Cerebellar cortex (tissue), 1 donor: ENCODE measurements around the gene RP2.

Source experiments
- DNase-seq: peaks from one replicate; pipeline ENCODE4 v3.0.0-alpha.2; 2015; ENCODE audit warnings: low spot score

RP2 gene

DNA sequence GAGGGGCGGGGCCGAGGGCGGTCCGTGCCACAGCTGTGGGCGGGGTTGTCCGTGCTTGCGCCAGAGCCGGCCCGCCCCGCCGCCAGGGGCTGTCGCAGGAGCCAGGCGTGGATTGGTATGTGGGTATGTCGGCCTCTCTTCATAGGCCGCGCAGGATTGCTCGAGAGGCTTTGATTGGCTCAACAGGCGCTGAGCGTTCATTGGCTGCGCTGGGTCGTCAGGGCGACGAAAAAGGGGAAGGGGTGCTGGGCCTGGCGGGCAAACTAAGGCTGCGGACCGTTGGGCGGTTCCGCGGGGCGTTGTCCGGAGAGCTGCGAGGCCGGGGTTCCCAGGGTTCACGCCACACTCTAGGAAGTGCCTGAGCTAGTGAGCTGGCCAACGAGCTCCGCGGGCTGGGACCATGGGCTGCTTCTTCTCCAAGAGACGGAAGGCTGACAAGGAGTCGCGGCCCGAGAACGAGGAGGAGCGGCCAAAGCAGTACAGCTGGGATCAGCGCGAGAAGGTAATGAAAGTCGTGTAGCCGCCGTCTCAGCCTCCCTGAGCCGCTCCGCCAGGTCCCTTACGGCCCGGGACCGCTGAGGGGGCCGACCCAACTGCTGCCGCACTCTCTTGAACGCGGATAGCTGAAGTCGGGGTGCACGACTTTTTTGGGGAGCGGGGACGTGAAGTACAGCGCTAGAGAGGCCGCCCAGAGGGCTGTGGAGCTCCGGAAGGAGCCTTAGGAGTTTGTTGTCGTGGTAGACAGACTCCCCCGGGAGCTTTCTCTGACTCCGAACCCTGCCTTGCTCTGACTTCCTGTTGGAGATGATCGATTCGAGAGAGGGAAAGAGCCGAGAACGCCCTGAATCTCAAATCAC lies at the start of gene RP2:
Gene RP2, plus strand, starts transcription at position 343 of the 857 bp plus-strand sequence. Its CDS starts 58 bp downstream, at position 401.
- peak; percentile 93 for DNase-seq

DNA sequence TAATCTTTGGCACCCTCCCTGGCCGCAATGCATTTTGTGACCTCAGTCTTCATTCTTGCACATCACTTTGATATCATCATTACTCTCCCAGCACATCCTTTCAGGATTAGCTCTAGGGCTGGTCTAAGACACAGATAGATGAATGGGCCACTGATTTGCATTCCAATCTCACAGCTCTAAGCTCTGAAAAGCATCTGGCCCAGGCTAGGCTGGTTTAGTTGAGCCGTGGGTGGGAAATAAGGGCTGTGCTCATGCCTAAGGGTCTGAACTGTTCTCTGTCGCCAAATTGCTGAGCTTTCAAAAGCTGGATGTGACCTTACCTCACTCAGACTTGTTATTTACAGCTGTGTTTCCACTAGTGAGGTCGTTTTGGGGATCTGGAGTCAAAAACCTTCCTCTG lies 47.9 kb upstream of the RP2 start:
- DNase-seq = no peak

DNA sequence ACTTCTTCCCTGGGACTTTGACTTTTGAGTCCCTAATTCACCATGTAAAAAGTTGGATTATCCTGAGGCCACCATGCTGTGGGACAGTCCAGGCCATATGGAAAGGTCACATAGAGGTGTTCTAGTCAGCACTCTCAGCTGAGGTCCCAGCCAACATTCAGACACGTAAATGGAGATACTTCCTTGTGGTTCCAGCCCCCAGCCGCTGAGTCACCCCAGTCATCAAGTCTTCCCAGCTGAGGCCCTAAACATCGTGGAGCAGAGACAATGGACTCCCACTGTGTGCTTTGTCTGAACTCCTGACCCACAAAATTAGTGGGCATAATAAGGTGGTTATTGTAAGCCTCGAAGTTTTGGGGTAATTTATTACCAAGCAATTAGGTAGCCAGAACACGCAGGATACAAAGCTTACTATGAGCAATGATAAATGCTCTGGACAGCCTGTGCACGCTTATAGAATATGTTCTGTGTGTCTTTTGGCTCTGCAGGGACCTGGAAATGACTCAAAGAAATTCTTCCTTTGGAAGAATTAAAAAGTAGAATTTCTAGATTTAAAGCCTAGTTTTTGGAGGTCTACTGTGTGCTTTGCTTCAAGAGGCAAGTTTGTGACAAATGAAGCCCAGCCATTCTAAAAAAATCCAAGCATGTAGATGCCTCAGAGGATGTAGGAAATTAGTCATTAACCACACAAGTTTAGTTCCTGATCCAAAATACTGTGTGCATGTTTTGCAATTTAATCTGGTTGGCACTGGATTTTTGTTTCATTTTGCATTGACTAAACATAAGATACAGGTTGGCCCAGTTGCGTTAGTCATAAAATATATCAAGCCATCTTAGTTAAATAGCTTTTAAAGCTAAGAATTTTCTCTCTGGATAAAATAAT lies 44.7 kb upstream of the RP2 start:
- DNase-seq = no peak

DNA sequence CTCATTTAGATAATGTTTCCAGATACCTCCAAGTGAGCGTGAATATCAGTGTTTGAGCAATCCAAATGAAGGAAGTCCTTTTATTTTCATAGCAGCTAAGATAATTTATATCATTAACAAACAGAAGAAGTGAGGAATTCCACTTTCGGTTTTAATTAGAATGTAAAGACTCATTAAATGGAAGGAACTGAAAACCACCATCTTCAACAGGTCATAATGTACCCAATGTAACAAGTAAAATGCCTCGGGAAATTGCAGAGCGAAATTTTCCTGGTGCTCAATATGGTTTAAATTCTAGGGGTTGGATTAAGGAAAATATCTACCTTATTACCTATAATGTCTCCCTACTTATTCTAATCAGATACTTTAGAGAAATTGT lies 44.0 kb upstream of the RP2 start:
- no peak for DNase-seq

DNA sequence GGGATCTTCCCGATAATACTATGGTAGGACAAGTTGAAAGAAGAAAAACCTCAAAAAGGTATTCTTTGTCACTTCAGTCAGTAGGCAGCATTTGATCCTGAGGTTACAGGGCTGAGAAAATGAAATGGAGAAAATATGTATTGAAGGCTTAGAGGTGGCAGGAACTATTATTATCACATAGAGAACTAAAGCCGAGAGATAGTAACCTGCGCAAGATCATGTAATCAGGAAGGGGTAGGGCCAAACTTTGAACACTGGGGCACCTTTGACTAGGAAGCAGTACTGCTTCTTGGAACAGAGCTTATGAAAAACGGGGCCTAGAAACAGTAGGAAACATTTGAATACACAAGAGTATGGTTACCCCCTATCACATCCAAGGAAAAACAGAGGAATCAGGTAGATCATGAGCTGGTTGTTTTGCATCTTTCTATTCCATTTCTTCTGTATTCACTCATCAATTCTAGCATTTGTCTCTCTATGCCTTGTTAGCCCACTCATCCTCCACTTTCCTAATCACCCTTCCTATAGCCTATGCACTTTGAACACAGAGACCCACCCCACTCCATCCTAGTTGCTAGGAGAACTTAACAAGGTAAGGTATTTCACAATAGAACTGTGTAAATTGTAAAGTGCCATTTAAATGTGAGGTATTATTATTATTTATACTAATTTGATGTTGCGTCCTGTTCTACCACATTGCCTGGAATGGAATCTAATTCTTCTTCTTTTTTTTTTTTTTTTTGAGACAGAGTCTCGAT lies 43.3 kb upstream of the RP2 start:
- no peak for DNase-seq

DNA sequence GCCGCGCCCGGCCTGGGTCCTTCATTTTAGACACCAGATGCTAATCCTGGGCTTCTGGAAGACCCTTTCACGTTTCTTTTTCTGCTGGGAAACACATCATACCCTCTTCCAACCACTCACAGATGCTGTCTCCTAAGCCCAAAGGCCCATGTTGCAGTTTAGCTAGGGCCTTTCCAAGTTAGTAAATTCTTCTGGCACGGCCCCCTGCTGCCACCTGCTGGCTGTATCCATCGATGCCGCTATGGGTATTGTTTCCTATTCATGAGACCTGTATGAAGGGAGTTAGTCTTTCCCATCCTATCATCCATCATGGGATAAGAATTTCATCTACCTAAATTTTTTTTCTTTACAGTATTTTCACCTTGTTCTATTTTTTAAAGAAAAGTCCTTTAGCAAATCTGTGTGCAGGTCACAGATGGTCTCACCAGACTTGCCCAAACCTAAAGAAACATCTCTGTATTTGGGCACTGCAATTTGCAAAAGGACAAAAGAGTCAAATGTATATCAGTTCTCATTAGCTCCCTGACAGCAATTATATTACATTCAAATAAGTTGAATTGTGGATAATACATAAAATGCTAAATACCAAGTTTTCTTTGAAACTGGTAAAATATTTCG lies 40.2 kb upstream of the RP2 start:
- DNase-seq = peak; percentile 67

DNA sequence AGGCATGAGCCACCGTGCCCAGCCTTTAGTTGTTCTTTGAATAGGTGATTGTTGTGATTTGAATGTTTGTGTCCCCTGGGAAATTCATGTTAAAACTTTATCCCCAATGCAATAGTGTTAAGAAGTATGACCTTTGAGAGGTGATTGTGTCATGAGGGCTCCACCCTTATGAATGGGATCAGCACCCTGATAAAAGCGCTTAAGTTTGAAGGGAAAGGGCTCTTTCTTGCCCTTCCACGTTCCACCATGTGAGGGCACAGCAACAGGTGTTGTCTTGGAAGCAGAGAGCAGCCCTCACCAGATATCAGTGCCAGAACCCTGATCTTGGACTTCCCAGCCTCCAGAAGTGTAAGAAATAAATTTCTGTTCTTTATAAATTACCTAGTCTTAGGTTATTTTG lies 33.7 kb upstream of the RP2 start:
- DNase-seq = peak; percentile 0

DNA sequence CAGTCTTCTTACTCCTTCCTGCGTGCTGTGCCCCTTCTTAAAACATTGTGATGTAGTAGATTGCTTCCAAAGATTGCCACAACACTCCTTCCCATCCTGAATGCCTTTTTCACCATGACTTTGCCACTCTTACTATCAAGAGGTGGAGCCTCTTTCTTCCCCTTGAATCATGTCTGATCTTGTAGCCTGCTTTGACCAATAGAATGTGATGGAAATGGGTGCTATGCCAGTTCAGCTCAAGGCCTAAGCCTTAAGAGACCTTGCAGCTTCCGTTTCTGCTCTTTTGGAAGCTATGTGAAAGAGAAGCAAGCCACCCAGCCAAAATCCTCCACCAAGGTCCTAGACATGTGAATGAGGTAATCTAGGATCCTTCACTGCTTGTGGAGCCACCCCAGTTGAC lies 31.6 kb upstream of the RP2 start:
- DNase-seq = no peak

DNA sequence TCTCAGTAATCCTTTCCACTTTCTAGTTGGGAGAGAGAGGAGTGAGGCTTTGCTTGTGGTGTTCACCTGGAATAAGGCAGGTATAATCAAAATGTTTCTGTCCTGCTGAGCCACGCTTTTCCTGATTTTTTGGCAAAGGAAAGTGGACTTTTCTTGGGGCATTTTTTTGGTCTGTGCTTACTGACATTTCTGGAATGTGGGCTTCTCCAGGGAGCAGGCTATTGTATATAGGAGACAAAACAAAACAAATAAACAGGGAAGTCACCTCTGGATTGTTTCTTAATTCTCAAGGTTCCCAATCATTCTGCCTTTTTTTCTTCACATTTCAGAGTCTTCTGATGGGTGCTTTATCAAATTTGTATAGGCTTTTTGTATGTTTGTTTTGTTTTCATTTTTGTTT lies 25.7 kb upstream of the RP2 start:
- DNase-seq = no peak

DNA sequence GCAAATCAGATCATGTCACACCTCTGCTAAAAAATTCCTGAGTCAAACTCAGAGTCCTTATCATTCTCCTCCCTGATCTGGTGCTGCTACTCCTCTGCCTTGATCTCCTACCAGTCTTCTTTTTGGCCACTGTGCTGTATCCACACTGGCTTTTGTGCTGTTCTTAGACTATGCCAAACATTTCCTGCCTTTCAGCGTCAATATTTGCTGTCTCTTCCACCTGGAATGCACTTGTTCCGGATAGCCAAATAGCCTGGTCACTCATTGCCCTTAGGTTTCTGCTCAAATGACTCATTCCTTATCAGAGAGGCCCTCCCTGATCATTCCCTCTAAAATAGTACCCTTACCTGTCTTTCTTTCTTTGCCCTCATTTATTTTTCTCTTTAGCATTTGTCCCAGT lies 24.4 kb upstream of the RP2 start:
- no peak for DNase-seq

DNA sequence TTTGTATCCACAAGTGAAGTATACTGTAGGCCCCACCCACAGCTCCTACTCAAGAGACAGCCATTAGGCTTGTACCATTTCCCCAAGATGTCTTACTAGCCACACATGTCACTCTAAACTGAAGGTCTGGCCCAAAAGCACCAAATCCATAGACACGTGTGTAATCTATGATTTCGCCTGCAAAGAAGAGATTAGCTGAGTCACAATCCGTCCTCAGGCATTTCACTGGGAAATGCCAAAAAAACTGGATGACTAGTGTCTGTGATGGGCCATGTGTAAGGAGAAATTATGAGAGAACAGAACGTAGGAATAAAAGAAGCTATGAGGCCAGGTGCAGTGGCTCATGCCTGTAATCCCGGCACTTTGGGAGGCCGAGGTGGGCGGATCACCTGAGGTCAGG lies 21.9 kb upstream of the RP2 start:
- no peak for DNase-seq

DNA sequence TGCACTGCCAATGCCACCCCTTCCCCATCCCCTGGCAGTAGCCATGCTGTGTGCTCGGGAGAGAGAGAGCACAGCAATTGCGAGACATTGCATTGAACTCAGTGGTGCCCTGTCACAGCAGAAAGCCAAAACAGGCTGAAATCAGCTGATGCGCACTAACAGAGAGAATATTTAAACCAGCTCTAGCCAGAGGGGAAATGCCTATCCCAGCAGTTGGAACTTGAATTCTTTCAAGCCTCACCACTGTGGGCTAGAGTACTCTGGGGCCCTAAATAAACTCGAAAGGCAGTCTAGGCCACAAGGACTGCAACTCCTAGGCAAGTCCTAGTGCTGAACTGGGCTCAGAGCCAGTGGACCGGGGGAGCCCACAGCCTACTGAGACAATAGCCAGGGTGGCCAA lies 17.7 kb upstream of the RP2 start:
- DNase-seq = no peak

DNA sequence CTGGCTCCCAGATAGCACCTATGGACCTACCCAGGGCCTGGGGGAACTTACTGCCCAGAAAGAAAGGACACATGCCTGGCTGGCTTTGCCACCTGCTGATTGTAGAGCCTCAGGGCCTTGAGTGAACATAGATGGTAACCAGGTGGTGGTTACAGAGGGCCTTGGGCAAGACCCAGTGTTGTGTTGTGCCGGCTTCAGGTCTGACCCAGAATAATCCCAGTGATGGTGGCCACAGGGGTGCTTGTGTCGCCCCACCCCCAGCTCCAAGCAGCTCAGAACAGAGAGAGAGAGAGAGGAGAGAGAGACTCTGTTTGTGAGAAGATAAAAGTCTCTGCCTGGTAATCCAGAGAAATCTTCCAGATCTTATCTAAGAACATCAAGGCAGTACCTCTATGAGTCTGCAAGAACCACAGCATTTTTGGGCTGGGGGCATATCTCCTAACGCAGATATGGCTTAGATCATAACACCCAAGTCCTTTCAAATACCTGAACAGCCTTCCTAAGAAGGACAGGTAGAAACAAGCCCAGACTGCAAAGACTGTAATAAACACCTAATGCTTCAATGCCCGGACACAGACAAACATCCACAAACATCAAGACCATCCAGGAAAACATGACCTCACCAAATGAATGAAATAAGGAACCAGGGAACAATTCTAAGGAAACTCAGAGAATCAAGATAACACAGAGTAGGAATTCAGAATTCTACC lies 16.3 kb upstream of the RP2 start:
- no peak for DNase-seq

DNA sequence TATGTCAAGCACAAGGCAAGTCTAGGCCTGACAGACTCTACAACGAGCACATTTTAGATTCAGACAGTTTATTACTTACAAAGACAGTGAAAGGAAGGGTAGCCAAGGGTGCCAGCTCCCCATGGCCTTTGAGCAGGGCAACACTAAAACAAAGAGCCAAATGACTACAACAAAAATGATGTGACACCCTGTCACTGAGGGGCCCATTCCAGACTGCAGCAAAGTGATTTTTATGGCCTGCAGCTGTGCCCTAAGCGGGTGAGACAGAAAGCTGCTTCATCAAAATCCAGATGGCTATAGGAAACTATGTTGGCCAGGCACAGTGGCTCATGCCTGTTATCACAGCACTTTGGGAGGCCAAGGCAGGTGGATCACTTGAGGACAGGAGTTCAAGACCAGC lies 13.4 kb upstream of the RP2 start:
- no peak for DNase-seq

DNA sequence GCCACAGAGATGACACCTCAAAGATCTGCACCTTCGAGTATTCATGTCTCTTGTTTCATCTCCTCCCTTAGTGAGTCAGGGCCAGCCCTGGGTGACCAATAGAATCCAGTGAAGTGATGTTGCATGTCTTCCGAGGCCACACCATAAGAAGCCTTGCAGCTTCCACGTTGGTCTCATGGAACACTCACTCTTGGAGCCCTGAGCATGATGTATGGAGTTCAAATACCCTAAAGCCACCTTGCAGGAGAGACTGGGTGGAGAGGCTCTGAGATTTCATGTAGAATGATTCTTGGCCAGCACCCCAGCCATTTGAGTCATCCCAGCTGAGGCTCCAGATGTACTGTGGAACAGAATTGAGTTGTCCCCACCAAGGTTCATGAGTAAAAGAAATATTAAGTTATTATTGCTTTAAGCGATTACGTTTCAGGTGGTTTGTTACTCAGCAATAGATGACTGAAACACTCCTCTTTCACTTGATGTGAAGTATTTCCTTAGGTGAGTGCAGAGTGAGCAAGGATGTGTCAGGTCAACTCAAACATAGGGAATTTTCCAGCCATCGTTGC lies 5.0 kb upstream of the RP2 start:
- DNase-seq = no peak

DNA sequence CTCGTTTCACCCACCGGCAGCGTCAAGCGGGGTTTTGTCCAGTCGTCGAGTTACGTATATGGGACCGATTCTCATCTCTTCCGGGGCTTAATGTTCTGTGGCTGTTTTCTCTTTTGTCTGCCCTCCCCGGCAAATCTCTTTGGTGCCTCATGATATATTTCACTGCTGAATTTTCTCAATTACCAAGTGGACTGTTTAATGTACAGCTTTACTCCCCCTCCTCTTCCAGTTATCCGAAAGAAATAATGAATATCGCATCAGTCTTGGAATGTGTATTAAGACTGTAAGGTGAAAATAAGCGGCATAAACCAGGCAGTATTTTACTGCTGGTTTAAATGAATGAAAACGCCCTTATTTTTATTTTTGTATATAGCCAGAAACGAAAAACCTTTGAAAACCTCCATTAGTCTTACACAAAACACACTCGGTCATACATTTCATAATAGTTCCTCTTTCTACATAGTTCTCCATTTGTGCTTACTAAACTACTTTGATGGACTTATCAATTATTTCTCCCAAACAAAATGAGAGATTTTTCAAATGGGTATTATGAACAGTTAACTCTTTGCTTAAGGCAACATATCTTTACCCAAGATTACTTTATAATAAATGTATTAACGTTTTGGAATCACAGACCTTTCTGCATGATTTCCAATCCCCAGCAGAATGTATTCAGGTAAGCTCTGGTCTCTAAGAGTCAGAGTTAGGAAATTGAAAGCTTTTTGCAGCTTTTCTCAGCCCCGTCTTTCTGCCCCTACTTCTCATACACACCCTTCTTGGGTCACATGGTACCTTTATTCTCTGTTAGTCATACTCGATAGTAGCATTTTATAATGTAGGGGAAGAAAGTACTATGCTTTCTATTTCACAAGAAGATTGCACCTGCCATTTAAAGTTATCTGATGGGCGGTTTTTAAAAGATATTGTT lies 979 bp downstream of the RP2 start:
- peak; percentile 15 for DNase-seq

DNA sequence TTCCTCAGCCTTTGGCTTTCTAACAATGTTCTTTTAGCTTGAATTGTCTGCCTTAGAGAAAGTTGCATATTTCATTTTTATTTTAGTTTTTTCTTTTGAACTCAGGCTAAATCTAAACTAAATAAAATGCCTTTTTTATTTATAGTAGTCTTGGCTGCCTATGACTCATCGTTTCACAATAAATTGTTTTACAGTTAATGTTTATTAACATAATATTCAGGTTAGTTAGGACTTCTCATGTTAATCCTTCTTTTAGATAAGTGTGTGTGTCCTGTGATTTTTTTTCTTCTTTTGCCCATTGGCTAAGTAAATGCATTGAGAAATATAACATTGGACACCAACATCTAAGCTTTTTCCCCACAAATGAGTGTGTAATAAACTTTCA lies 1.6 kb downstream of the RP2 start:
- DNase-seq = no peak

DNA sequence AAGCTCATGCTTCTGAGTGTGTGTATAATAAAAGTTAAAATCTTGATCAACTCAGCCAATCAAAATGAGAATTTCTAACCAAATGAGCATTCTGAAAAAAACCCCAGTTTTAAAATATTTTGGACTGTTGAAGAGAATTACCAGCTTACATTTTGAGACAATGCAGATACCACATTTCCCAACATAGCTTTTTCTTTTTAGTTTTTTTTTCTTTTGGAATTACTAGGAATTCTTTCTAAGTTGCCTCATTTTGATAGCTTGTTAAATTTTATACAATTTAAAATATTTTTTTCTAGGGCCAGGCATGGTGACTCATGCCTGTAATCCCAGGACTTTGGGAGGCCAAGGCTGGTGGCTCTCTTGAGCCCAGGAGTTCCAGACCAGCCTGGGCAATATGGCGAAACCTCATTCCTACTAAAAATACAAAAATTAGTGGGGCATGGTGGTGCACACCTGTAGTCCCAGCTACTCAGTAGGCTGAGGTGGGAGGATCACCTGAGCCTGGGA lies 2.2 kb downstream of the RP2 start:
- DNase-seq = no peak

DNA sequence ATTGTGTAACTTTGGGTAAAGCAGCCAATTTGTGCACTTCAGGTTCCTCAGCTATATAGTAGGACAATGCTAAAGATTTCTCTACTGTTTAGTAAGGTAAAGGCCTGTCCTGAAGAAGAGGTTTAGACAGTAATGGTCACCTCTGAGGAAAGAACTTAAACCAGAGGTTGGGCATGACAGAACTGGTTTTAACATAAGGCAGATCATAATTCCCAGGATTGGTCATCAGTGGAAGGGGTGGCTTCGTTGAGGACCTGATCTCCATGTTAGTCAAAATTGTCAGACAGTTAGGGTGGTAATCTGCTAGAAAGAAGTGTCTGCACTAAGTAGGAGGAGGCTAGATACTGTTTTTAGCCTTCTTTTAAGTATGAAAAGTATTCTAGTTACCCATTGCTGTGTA lies 4.1 kb downstream of the RP2 start:
- no peak for DNase-seq

DNA sequence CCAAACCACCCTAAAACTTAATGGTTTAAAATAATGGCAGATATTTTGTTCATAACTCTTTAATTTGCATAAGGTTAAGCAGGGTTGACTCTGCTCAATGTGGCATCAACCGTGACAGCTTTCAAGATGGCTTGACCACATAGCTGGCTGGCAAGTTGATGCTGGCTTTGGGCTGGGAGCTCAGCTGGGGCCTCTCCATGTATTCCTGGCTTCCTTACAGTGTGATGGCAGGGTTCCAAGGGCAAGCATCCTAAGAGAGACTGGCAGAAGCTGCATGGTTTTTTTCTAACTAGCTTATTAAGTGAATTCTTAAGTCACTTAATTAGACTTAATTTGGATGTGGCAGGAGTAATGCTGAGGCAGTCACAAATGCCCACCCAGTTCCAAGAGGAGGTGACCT lies 4.5 kb downstream of the RP2 start:
- DNase-seq = peak; percentile 48
